Stimulated activated CD8-positive, alpha-beta memory T cell treated with anti-CD3 and anti-CD28 coated beads, Interleukin-2, amount 100 ng/mL, for 48 hours (primary cell): ENCODE results near the gene HIGD1B.

Experiments used
- DNase-seq, 2 donors: peaks; one replicate each; pipeline ENCODE4 v3.0.0-alpha.2; 2020; ENCODE audit warnings: low read depth in 2 of 2

HIGD1B gene

GRCh38 chr17:44837196-44837595, 10.5 kb upstream of the HIGD1B start:
- DNase-seq = no peak

- no peak for DNase-seq
Measured at GRCh38 chr17:44840274-44840673, 7.4 kb upstream of the HIGD1B start.

- no peak for DNase-seq
Measured at GRCh38 chr17:44840936-44841335, 6.7 kb upstream of the HIGD1B start.

- DNase-seq = no peak
Measured at GRCh38 chr17:44842748-44843147, 4.9 kb upstream of the HIGD1B start.

GRCh38 chr17:44844390-44844830, 3.3 kb upstream of the HIGD1B start:
- DNase-seq = no peak

- DNase-seq = no peak
Measured at GRCh38 chr17:44846206-44846605, 1.5 kb upstream of the HIGD1B start.

- DNase-seq = no peak
Measured at GRCh38 chr17:44848257-44848795, 643 bp downstream of the HIGD1B start.

GRCh38 chr17:44848961-44849489, 1.3 kb downstream of the HIGD1B start:
- no peak for DNase-seq

- DNase-seq = no peak
Measured at GRCh38 chr17:44850025-44850424, 2.3 kb downstream of the HIGD1B start.

GRCh38 chr17:44850612-44851011, 2.9 kb downstream of the HIGD1B start:
- no peak for DNase-seq

GRCh38 chr17:44854192-44854591, 6.5 kb downstream of the HIGD1B start:
- DNase-seq = no peak

- DNase-seq = no peak
Measured at GRCh38 chr17:44859701-44860100, 12.0 kb downstream of the HIGD1B start.

- DNase-seq = no peak
Measured at GRCh38 chr17:44862278-44862914, 14.7 kb downstream of the HIGD1B start.

- DNase-seq = no peak
Measured at GRCh38 chr17:44863061-44863918, 15.6 kb downstream of the HIGD1B start.

- no peak for DNase-seq
Measured at GRCh38 chr17:44864831-44865230, 17.1 kb downstream of the HIGD1B start.

- peak; percentile 12 to 35 for DNase-seq
Measured at GRCh38 chr17:44865231-44865660, 17.6 kb downstream of the HIGD1B start.

- DNase-seq = no peak
Measured at GRCh38 chr17:44865931-44866330, 18.2 kb downstream of the HIGD1B start.

GRCh38 chr17:44867841-44868240, 20.2 kb downstream of the HIGD1B start:
- DNase-seq = no peak

- no peak for DNase-seq
Measured at GRCh38 chr17:44871556-44871955, 23.9 kb downstream of the HIGD1B start.

GRCh38 chr17:44872131-44872768, 24.6 kb downstream of the HIGD1B start:
- DNase-seq = no peak

- DNase-seq = no peak
Measured at GRCh38 chr17:44875761-44876160, 28.1 kb downstream of the HIGD1B start.

- DNase-seq = no peak
Measured at GRCh38 chr17:44877121-44877520, 29.4 kb downstream of the HIGD1B start.
